IMR-90 (cell line): ENCODE results near the gene RPL36A. TPM values are rescaled to one million over a fixed set of nuclear protein-coding genes. Genes with fewer than 3 reads are reported as not detected.
A peak's percentile ranks its signal among the peaks of the same experiment; 100 is the strongest.

Experiments used
- ATAC-seq: fragments of 200-7000 bp; cut with Tn5 transposase; 2 replicates; pipeline ENCODE4 v1.9.1; 2020; ENCODE audit warnings: low read depth, mild to moderate bottlenecking, moderate library complexity
- BruUV-seq: library from RNA; stranded (reverse); fragments of 400-500 nt; replicated peaks from 2 replicates; lab custom pipeline; 2021; lab: Mats Ljungman, UMichigan
- CTCF ChIA-PET: fragments of 300-600 bp; formaldehyde crosslinking; extraction: SDS; loops from one replicate; lab custom pipeline; 2021; ENCODE audit warnings: antibody characterized with exemption; lab: Yijun Ruan, JAX
- POLR2A ChIA-PET: fragments of 300-600 bp; sonication (Branson Sonifier 250); formaldehyde crosslinking; loops from one replicate; lab custom pipeline; 2022; ENCODE audit warnings: antibody characterized with exemption; ENCODE audit not compliant: unreplicated experiment; lab: Charles Lee
- DNase-seq: peaks from one replicate; pipeline ENCODE4 v3.0.0; 2013
- H2AFZ ChIP-seq: replicated peaks from 2 replicates; pipeline ENCODE3; 2013; ENCODE audit warnings: low read length, mild to moderate bottlenecking; ENCODE audit not compliant: poor library complexity
- H2AK5ac ChIP-seq: 2 replicates; pipeline ENCODE4 v1.6.1; 2013; ENCODE audit warnings: low read depth, low read length, inconsistent platforms
- H2AK9ac ChIP-seq: replicated peaks from 2 replicates; pipeline ENCODE3; 2013; ENCODE audit warnings: mild to moderate bottlenecking, low read depth, low read length, moderate library complexity; ENCODE audit not compliant: poor library complexity
- H2BK120ac ChIP-seq: 2 replicates; pipeline ENCODE4 v1.6.1; 2013; ENCODE audit warnings: low read depth, low read length, inconsistent platforms
- H2BK15ac ChIP-seq: 3 replicates; pipeline ENCODE4 v1.6.1; 2013; ENCODE audit warnings: low read depth, low read length, inconsistent platforms
- H2BK20ac ChIP-seq: 2 replicates; pipeline ENCODE4 v1.6.1; 2013; ENCODE audit warnings: low read depth, mild to moderate bottlenecking, inconsistent platforms, low read length, moderate library complexity
- H2BK5ac ChIP-seq: 2 replicates; pipeline ENCODE4 v1.6.1; 2013; ENCODE audit warnings: mild to moderate bottlenecking, low read depth, low read length, inconsistent platforms; ENCODE audit not compliant: poor library complexity, severe bottlenecking
- H3K14ac ChIP-seq: replicated peaks from 2 replicates; pipeline ENCODE4 v1.6.1; 2013; ENCODE audit warnings: low read depth, low read length, inconsistent platforms
- H3K18ac ChIP-seq: 2 replicates; pipeline ENCODE4 v1.6.1; 2013; ENCODE audit warnings: low read depth, low read length, control low read depth
- H3K23ac ChIP-seq: 2 replicates; pipeline ENCODE4 v1.6.1; 2013; ENCODE audit warnings: low read depth, low read length, inconsistent platforms
- H3K27ac ChIP-seq: 2 replicates; pipeline ENCODE4 v1.5.1; 2013; ENCODE audit warnings: mild to moderate bottlenecking, control low read depth, low read length; ENCODE audit not compliant: insufficient read depth
- H3K27me3 ChIP-seq: 2 replicates; pipeline ENCODE4 v1.6.1; 2013; ENCODE audit warnings: low read length; ENCODE audit not compliant: control insufficient read depth, insufficient read depth
- H3K36me3 ChIP-seq: 2 replicates; pipeline ENCODE4 v1.6.1; 2013; ENCODE audit warnings: low read length, mixed read lengths; ENCODE audit not compliant: control insufficient read depth, insufficient read depth
- H3K4ac ChIP-seq: 2 replicates; pipeline ENCODE4 v1.6.1; 2013; ENCODE audit warnings: low read depth, low read length, inconsistent platforms
- H3K4me1 ChIP-seq: 2 replicates; pipeline ENCODE4 v1.6.1; 2013; ENCODE audit warnings: low read length, mixed read lengths; ENCODE audit not compliant: control insufficient read depth, insufficient read depth
- H3K4me2 ChIP-seq: 2 replicates; pipeline ENCODE4 v1.6.1; 2013; ENCODE audit warnings: low read depth, mild to moderate bottlenecking, control low read depth, low read length, moderate library complexity
- H3K4me3 ChIP-seq: 2 replicates; pipeline ENCODE4 v1.5.1; 2013; ENCODE audit warnings: low read depth, mild to moderate bottlenecking, control low read depth, low read length, moderate library complexity; ENCODE audit not compliant: insufficient read depth
- H3K56ac ChIP-seq: 2 replicates; pipeline ENCODE4 v1.6.1; 2013; ENCODE audit warnings: low read length, inconsistent platforms; ENCODE audit not compliant: insufficient read depth; ENCODE audit errors: extremely low read depth
- H3K79me1 ChIP-seq, 2 experiments: 2 replicates each; pipeline ENCODE4 v1.6.1; 2013; ENCODE audit warnings: low read length in 2 of 2, inconsistent platforms in 1 of 2, low read depth in 1 of 2
- H3K9ac ChIP-seq: 2 replicates; pipeline ENCODE4 v1.6.1; 2013; ENCODE audit warnings: low read depth, low read length, control low read depth
- H3K9me1 ChIP-seq: 2 replicates; pipeline ENCODE4 v1.6.1; 2013; ENCODE audit warnings: low read length, inconsistent platforms; ENCODE audit not compliant: insufficient read depth
- H3K9me3 ChIP-seq: 2 replicates; pipeline ENCODE4 v1.6.1; 2013; ENCODE audit warnings: low read length; ENCODE audit not compliant: control insufficient read depth, insufficient read depth
- H4K20me1 ChIP-seq: 2 replicates; pipeline ENCODE4 v1.6.1; 2013; ENCODE audit warnings: low read length, inconsistent platforms; ENCODE audit not compliant: insufficient read depth
- H4K5ac ChIP-seq: 2 replicates; pipeline ENCODE4 v1.6.1; 2013; ENCODE audit warnings: mild to moderate bottlenecking, low read depth, low read length, control low read depth
- H4K8ac ChIP-seq, 2 experiments: 2 replicates each; pipeline ENCODE4 v1.6.1; 2013; ENCODE audit warnings: low read depth in 2 of 2, low read length in 2 of 2, control low read depth in 1 of 2, inconsistent platforms in 1 of 2
- H4K91ac ChIP-seq: 2 replicates; pipeline ENCODE4 v1.6.1; 2013; ENCODE audit warnings: low read depth, low read length, inconsistent platforms; ENCODE audit not compliant: insufficient read depth
- CHD1 ChIP-seq: IDR thresholded peaks from 2 replicates; pipeline ENCODE4 v1.6.1; 2012; ENCODE audit warnings: low read depth, low read length, improper control_type of control experiment
- FOS ChIP-seq: fragments of 150-350 bp; IDR thresholded peaks from 2 replicates; pipeline ENCODE4 v1.6.1; 2016; ENCODE audit warnings: low read depth, low read length
- NFE2L2 ChIP-seq: fragments of 150-350 bp; IDR thresholded peaks from 2 replicates; pipeline ENCODE4 v1.6.1; 2016; ENCODE audit warnings: low read depth, mild to moderate bottlenecking, low read length
- RCOR1 ChIP-seq: IDR thresholded peaks from 2 replicates; pipeline ENCODE4 v1.6.1; 2012; ENCODE audit warnings: mild to moderate bottlenecking, low read length, improper control_type of control experiment; ENCODE audit not compliant: insufficient replicate concordance
- WGBS, 2 experiments: methylation state at CpG; one replicate each; pipeline versions ENCODE4 v1.1.5 to v1.1.7; 2013; ENCODE audit warnings: missing lambda C conversion rate in 2 of 2; ENCODE audit not compliant: insufficient read length in 1 of 2; ENCODE audit errors: extremely low coverage in 2 of 2; 5-methylcytosine and 5-hydroxymethylcytosine counted together
- dilution Hi-C: fragments of 300-500 bp; cut with HindIII; formaldehyde crosslinking; loops from one replicate; pipeline ENCODE4 v1.14.3; 2018; ENCODE audit warnings: low sequenced_read_pairs; ENCODE audit not compliant: unreplicated experiment
- in situ Hi-C: fragments of 300-500 bp; cut with MboI; formaldehyde crosslinking; loops from 3 replicates; pipeline ENCODE4 v1.14.3; 2019; ENCODE audit warnings: low sequenced_read_pairs, inconsistent platforms, mixed read lengths
- intact Hi-C: fragments of 100-400 bp; cut with micrococcal nuclease; formaldehyde crosslinking; loops from 2 replicates; pipeline ENCODE4 v1.10.0; 2022
- polyA plus RNA-seq, 3 experiments: library from polyadenylated mRNA; depleted of rRNA; stranded (reverse); fragments of >200 nt; gene quantifications; 2 replicates each; pipeline ENCODE4 v1.2.3, GENCODE V29; 2012; ENCODE audit warnings: low replicate concordance in 1 of 3
- total RNA-seq: library from RNA; depleted of rRNA; stranded (reverse); fragments of >200 nt; gene quantifications from 2 replicates; pipeline ENCODE4 v1.2.3, GENCODE V29; 2012

RPL36A gene
- total and polyA plus RNA-seq, 2 of the 4 experiments (the other 2 are of a cell fraction): 677 to 2,412 TPM

GRCh38 chrX:101397779-101398178 is 7.0 kb downstream of the RPL36A start:
- Histone ChIP-seq H3K9me3 (no peaks in the 10 kb centered on the region), H4K5ac (no peak overlapping the region), H3K79me1 (no peaks in the 10 kb centered on the region), H3K4me2 (no peak overlapping the region), H3K23ac (no peak overlapping the region), H2AFZ (no peak overlapping the region), H3K4ac (no peak overlapping the region), H2AK9ac (no peak overlapping the region), H3K27ac (no peak overlapping the region), H4K20me1 (peaks cover 10% of the 10 kb centered on the region; the same call in 1 of the 2 replicates), H3K56ac (no peak overlapping the region), H3K9ac (no peak overlapping the region), H4K91ac (no peak overlapping the region), H2AK5ac (no peak overlapping the region), H2BK5ac (no peak overlapping the region), H4K8ac (no peak overlapping the region), H3K36me3 (peaks cover 8% of the 10 kb centered on the region; the same call in 1 of the 2 replicates), H2BK15ac (no peak overlapping the region), H3K18ac (no peak overlapping the region), H3K14ac (no peak overlapping the region), H2BK120ac (no peak overlapping the region), H3K9me1 (no peaks in the 10 kb centered on the region), H3K4me3 (no peak overlapping the region), H3K27me3 (no peaks in the 10 kb centered on the region; the same call in 1 of the 2 replicates), H2BK20ac (no peak overlapping the region), H3K4me1 (no peaks in the 10 kb centered on the region)
- no CpG with 5 or more reads among the region's 4 CpGs for WGBS, 2 experiments
- CTCF ChIA-PET: interaction anchor here (0.6 to 1.5 kb wide), 2 partner anchors 17 to 396 kb away, joined by 3 to 5 read pairs; no protein-coding TSS in a partner anchor
- in situ Hi-C loops (no loop called here), intact Hi-C loops (no loop called here), dilution Hi-C loops (no loop called here)
- DNase-seq (peak; percentile 26), ATAC-seq (peak; percentile 36; the same call in 1 of the 2 replicates)
- POLR2A ChIA-PET: no interaction called here
- no TSS peak for BruUV-seq
- TF ChIP-seq CHD1: no peak
- no peak for TF ChIP-seq FOS
- no peak for TF ChIP-seq RCOR1
- no peak for TF ChIP-seq NFE2L2
